Omental fat pad (tissue), 4 donors: ENCODE data around the gene CD244. TPM values are rescaled to one million over a fixed set of nuclear protein-coding genes. Genes with fewer than 3 reads are reported as not detected.
"Not testable (repeated sequence)": the region's sequence is repeated elsewhere in the genome, so short reads cannot be mapped to it uniquely, and the experiment has no call there.

ENCODE experiments used
- ATAC-seq: fragments of 150-250 bp; one replicate; pipeline ENCODE4 v1.9.1; 2016; ENCODE audit warnings: mild to moderate bottlenecking, moderate library complexity; ENCODE audit not compliant: low FRiP score
- DNase-seq: peaks from one replicate; pipeline ENCODE4 v3.0.0-alpha.2; 2019; ENCODE audit warnings: low spot score
- CTCF ChIP-seq, 3 donors: fragments of 450-650 bp; IDR thresholded peaks; one replicate each; pipeline ENCODE4 v1.5.1; 2016 to 2017; ENCODE audit warnings: antibody characterized with exemption in 3 of 3, mild to moderate bottlenecking in 3 of 3, moderate library complexity in 2 of 3
- total RNA-seq, 4 donors: library from RNA; depleted of rRNA; stranded (reverse); fragments of >200 nt; gene quantifications; one replicate each; pipeline ENCODE4 v1.1.0, GENCODE V29; 2016

Gene CD244
- total RNA-seq, 4 donors from 2014 or later = 0.84 to 10.3 (median 3.0) TPM

- DNase-seq (no peak), ATAC-seq (no peak)
- no peak for TF ChIP-seq CTCF (IDR thresholded peaks at IDR 0.05)
Measured at GRCh38 chr1:160877221-160877620, 14.5 kb upstream of the CD244 start.

- ATAC-seq (no peak), DNase-seq (no peak)
- no peak for TF ChIP-seq CTCF (IDR thresholded peaks at IDR 0.05)
Measured at GRCh38 chr1:160876311-160876710, 13.6 kb upstream of the CD244 start.

GRCh38 chr1:160875591-160875990, 12.9 kb upstream of the CD244 start:
- ATAC-seq, DNase-seq: not testable (repeated sequence)

GRCh38 chr1:160874935-160875334, 12.2 kb upstream of the CD244 start:
- TF ChIP-seq CTCF (IDR thresholded peaks at IDR 0.05) = no peak
- ATAC-seq = peak; percentile 91
- no peak for DNase-seq

GRCh38 chr1:160868141-160868540, 5.5 kb upstream of the CD244 start:
- TF ChIP-seq CTCF (IDR thresholded peaks at IDR 0.05) = no peak
- peak; percentile 68 for ATAC-seq
- DNase-seq = no peak

- not testable (repeated sequence) for DNase-seq, ATAC-seq
Measured at GRCh38 chr1:160867651-160868050, 5.0 kb upstream of the CD244 start.

- no peak for DNase-seq
Measured at GRCh38 chr1:160866695-160867260, 4.1 kb upstream of the CD244 start.

More at GRCh38 chr1:160866695-160867260, 4.1 kb upstream of the CD244 start:
- no peak for TF ChIP-seq CTCF (IDR thresholded peaks at IDR 0.05)
- no peak for ATAC-seq
